ENCODE data around the gene STK11IP.

The STK11IP gene

DNA sequence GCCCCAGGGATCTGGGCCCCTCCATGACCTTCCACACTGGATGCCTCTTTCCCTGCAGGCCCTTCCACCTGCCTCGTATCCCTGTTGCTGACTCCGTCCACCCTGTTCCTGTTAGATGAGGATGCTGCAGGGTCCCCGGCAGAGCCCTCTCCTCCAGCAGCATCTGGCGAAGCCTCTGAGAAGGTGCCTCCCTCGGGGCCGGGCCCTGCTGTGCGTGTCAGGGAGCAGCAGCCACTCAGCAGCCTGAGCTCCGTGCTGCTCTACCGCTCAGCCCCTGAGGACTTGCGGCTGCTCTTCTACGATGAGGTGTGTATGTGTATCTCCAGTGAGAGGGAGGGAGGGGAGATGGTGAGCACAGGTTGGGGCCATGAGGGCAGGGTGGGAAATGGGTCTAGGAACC is 17.4 kb downstream of the STK11IP start:
- WGBS (ENCODE audit: extremely low coverage, insufficient coverage, insufficient read length) = no CpG with 5 or more reads among the region's 11 CpGs
- Histone ChIP-seq H4K91ac (ENCODE audit: low read depth, low read length) (no peak overlapping the region), H3K4ac (ENCODE audit: low read depth, low read length) (no peak overlapping the region), H3K27me3 (ENCODE audit: insufficient read depth, low read length) (no peaks in the 10 kb centered on the region), H3K4me3 (ENCODE audit: low read depth, low read length) (no peak overlapping the region), H2BK12ac (ENCODE audit: low read length) (no peak overlapping the region), H3K36me3 (ENCODE audit: control insufficient read depth in 1 of 2, insufficient read depth in 2 of 2, low read length in 2 of 2) (peaks cover 20 to 25% of the 10 kb centered on the region in 2 experiments), H3K14ac (ENCODE audit: low read length) (no peak overlapping the region), H3K23ac (ENCODE audit: low read length) (no peak overlapping the region), H2AK5ac (ENCODE audit: low read length) (no peak overlapping the region), H3K27ac (ENCODE audit: low read depth, low read length) (no peak overlapping the region), H2BK120ac (ENCODE audit: insufficient read depth, low read length, poor library complexity) (no peak overlapping the region), H3K79me2 (ENCODE audit: control insufficient read depth, insufficient read depth, low read length, poor library complexity) (no peaks in the 10 kb centered on the region), H3K9me3 (ENCODE audit: insufficient read depth, low read depth, low read length) (peaks cover 4% of the 10 kb centered on the region), H2BK5ac (ENCODE audit: low read depth, low read length, poor library complexity) (no peak overlapping the region), H3K9ac (ENCODE audit: low read length) (no peak overlapping the region), H3K4me1 (ENCODE audit: control insufficient read depth in 1 of 2, insufficient read depth in 2 of 2, low read length in 2 of 2) (no peaks in the 10 kb centered on the region), H3K79me1 (ENCODE audit: low read length) (no peaks in the 10 kb centered on the region), H4K12ac (ENCODE audit: low read depth, low read length) (no peak overlapping the region), H3K4me2 (ENCODE audit: low read length) (no peak overlapping the region), H3K18ac (ENCODE audit: low read length) (no peak overlapping the region), H2AFZ (ENCODE audit: insufficient read depth, low read length, poor library complexity) (no peak overlapping the region), H4K8ac (ENCODE audit: low read depth, low read length) (no peak overlapping the region)
- DNase-seq = no peak

DNA sequence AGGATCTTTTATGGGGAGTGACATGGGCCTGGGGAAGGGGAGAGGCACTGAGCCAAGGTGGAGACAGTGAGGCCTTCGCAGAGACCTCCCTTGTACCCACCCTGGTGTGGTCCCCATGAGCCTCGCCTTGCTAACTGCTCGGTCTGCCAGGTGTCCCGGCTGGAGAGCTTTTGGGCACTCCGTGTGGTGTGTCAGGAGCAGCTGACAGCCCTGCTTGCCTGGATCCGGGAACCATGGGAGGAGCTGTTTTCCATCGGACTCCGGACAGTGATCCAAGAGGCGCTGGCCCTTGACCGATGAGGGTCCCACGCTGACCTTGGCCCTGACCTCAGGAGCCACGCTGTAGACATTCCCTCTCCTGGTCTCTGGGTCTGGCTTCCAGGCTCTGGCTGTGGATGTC is 18.2 kb downstream of the STK11IP start:
- H2AFZ ChIP-seq (ENCODE audit: insufficient read depth, low read length, poor library complexity) = no peak overlapping the region
- H2BK12ac ChIP-seq (ENCODE audit: low read length) = no peak overlapping the region
- H3K79me1 ChIP-seq (ENCODE audit: low read length) = no peaks in the 10 kb centered on the region
- no peak overlapping the region for H3K4me2 ChIP-seq (ENCODE audit: low read length)
- peaks cover 20 to 24% of the 10 kb centered on the region in 2 experiments for H3K36me3 ChIP-seq (ENCODE audit: control insufficient read depth in 1 of 2, insufficient read depth in 2 of 2, low read length in 2 of 2)
- H3K23ac ChIP-seq (ENCODE audit: low read length) = no peak overlapping the region
- no peak overlapping the region for H3K4ac ChIP-seq (ENCODE audit: low read depth, low read length)
- no peak overlapping the region for H3K14ac ChIP-seq (ENCODE audit: low read length)
- no peak for DNase-seq
- no peak overlapping the region for H3K4me3 ChIP-seq (ENCODE audit: low read depth, low read length)
- no peak overlapping the region for H2BK5ac ChIP-seq (ENCODE audit: low read depth, low read length, poor library complexity)
- H3K27me3 ChIP-seq (ENCODE audit: insufficient read depth, low read length) = no peaks in the 10 kb centered on the region
- H4K91ac ChIP-seq (ENCODE audit: low read depth, low read length) = no peak overlapping the region
- no peak overlapping the region for H4K8ac ChIP-seq (ENCODE audit: low read depth, low read length)
- no peak overlapping the region for H3K18ac ChIP-seq (ENCODE audit: low read length)
- no peaks in the 10 kb centered on the region for H3K4me1 ChIP-seq (ENCODE audit: control insufficient read depth in 1 of 2, insufficient read depth in 2 of 2, low read length in 2 of 2)
- H3K79me2 ChIP-seq (ENCODE audit: control insufficient read depth, insufficient read depth, low read length, poor library complexity) = no peaks in the 10 kb centered on the region
- no peak overlapping the region for H4K12ac ChIP-seq (ENCODE audit: low read depth, low read length)
- no CpG with 5 or more reads among the region's 12 CpGs for WGBS (ENCODE audit: extremely low coverage, insufficient coverage, insufficient read length)
- H3K27ac ChIP-seq (ENCODE audit: low read depth, low read length) = no peak overlapping the region
- H3K9ac ChIP-seq (ENCODE audit: low read length) = no peak overlapping the region
- no peak overlapping the region for H2AK5ac ChIP-seq (ENCODE audit: low read length)
- H3K9me3 ChIP-seq (ENCODE audit: insufficient read depth, low read depth, low read length) = peaks cover 4% of the 10 kb centered on the region
- H2BK120ac ChIP-seq (ENCODE audit: insufficient read depth, low read length, poor library complexity) = no peak overlapping the region

DNA sequence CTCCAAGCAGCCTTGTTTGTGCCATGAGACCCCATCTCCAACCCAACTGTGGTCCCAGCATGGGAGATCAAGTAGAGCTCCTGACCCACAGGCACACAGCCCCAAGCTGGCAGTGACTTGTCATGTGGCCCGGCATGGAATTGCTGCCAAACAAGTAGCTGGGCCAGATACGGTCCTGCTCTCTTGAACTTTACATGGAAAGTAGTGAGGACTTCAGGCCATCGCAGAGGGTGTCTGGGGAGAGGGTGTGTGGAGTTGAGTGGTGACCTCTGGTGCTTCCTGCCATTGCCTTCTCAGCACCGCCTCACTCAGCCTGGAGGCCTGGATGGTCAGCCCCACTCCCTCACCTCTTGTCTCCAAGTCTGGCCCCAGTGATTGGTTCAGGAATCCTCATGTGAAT is 18.9 kb downstream of the STK11IP start:
- Histone ChIP-seq H3K4ac (ENCODE audit: low read depth, low read length) (no peak overlapping the region), H2BK5ac (ENCODE audit: low read depth, low read length, poor library complexity) (no peak overlapping the region), H3K79me1 (ENCODE audit: low read length) (no peaks in the 10 kb centered on the region), H4K91ac (ENCODE audit: low read depth, low read length) (no peak overlapping the region), H3K27ac (ENCODE audit: low read depth, low read length) (no peak overlapping the region), H3K4me2 (ENCODE audit: low read length) (no peak overlapping the region), H3K9ac (ENCODE audit: low read length) (no peak overlapping the region), H4K8ac (ENCODE audit: low read depth, low read length) (no peak overlapping the region), H3K18ac (ENCODE audit: low read length) (no peak overlapping the region), H3K23ac (ENCODE audit: low read length) (no peak overlapping the region), H2AFZ (ENCODE audit: insufficient read depth, low read length, poor library complexity) (no peak overlapping the region), H3K27me3 (ENCODE audit: insufficient read depth, low read length) (no peaks in the 10 kb centered on the region), H3K4me3 (ENCODE audit: low read depth, low read length) (no peak overlapping the region), H3K14ac (ENCODE audit: low read length) (no peak overlapping the region), H2AK5ac (ENCODE audit: low read length) (no peak overlapping the region), H3K79me2 (ENCODE audit: control insufficient read depth, insufficient read depth, low read length, poor library complexity) (no peaks in the 10 kb centered on the region), H3K9me3 (ENCODE audit: insufficient read depth, low read depth, low read length) (peaks cover 4% of the 10 kb centered on the region), H3K36me3 (ENCODE audit: control insufficient read depth in 1 of 2, insufficient read depth in 2 of 2, low read length in 2 of 2) (peaks cover 17 to 23% of the 10 kb centered on the region in 2 experiments), H3K4me1 (ENCODE audit: control insufficient read depth in 1 of 2, insufficient read depth in 2 of 2, low read length in 2 of 2) (no peaks in the 10 kb centered on the region), H2BK12ac (ENCODE audit: low read length) (no peak overlapping the region), H2BK120ac (ENCODE audit: insufficient read depth, low read length, poor library complexity) (no peak overlapping the region), H4K12ac (ENCODE audit: low read depth, low read length) (no peak overlapping the region)
- no CpG with 5 or more reads among the region's 4 CpGs for WGBS (ENCODE audit: extremely low coverage, insufficient coverage, insufficient read length)
- no peak for DNase-seq

DNA sequence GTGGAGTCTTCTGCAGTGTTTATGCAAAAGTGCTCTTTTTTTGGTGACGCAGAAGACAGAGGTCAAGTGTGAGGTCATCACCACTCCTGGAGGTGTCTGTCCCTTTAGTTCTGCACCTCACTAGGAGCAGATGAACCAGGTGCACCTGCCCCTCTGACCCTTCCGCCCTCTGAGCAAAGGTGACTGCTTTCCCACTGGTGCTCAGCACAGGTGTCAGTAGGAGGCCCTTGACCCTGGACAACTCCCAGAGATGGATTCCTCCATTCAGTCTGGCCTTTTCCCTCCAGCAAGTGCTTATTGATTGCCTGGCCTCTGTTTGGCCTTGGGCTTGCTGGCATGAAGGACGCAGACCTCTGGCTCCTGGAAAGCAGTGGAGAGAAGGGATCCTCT is 21.1 kb downstream of the STK11IP start:
- no peak for DNase-seq
- no peak overlapping the region for H4K12ac ChIP-seq (ENCODE audit: low read depth, low read length)
- no peak overlapping the region for H2AK5ac ChIP-seq (ENCODE audit: low read length)
- H3K79me1 ChIP-seq (ENCODE audit: low read length) = no peaks in the 10 kb centered on the region
- H3K9ac ChIP-seq (ENCODE audit: low read length) = no peak overlapping the region
- H3K79me2 ChIP-seq (ENCODE audit: control insufficient read depth, insufficient read depth, low read length, poor library complexity) = no peaks in the 10 kb centered on the region
- no peak overlapping the region for H3K4me2 ChIP-seq (ENCODE audit: low read length)
- no peak overlapping the region for H3K4ac ChIP-seq (ENCODE audit: low read depth, low read length)
- H3K36me3 ChIP-seq (ENCODE audit: control insufficient read depth in 1 of 2, insufficient read depth in 2 of 2, low read length in 2 of 2) = peaks cover 13 to 17% of the 10 kb centered on the region in 2 experiments
- H3K27ac ChIP-seq (ENCODE audit: low read depth, low read length) = no peak overlapping the region
- no peak overlapping the region for H2AFZ ChIP-seq (ENCODE audit: insufficient read depth, low read length, poor library complexity)
- no peaks in the 10 kb centered on the region for H3K4me1 ChIP-seq (ENCODE audit: control insufficient read depth in 1 of 2, insufficient read depth in 2 of 2, low read length in 2 of 2)
- H2BK120ac ChIP-seq (ENCODE audit: insufficient read depth, low read length, poor library complexity) = no peak overlapping the region
- H3K4me3 ChIP-seq (ENCODE audit: low read depth, low read length) = no peak overlapping the region
- peaks cover 4% of the 10 kb centered on the region for H3K9me3 ChIP-seq (ENCODE audit: insufficient read depth, low read depth, low read length)
- H3K18ac ChIP-seq (ENCODE audit: low read length) = no peak overlapping the region
- no peak overlapping the region for H4K91ac ChIP-seq (ENCODE audit: low read depth, low read length)
- H4K8ac ChIP-seq (ENCODE audit: low read depth, low read length) = no peak overlapping the region
- H2BK12ac ChIP-seq (ENCODE audit: low read length) = no peak overlapping the region
- no peak overlapping the region for H2BK5ac ChIP-seq (ENCODE audit: low read depth, low read length, poor library complexity)
- H3K23ac ChIP-seq (ENCODE audit: low read length) = no peak overlapping the region
- no peaks in the 10 kb centered on the region for H3K27me3 ChIP-seq (ENCODE audit: insufficient read depth, low read length)
- WGBS (ENCODE audit: extremely low coverage, insufficient coverage, insufficient read length) = no CpG with 5 or more reads among the region's 3 CpGs
- H3K14ac ChIP-seq (ENCODE audit: low read length) = no peak overlapping the region

Data from trophoblast cell (in vitro differentiated cells and primary cell).